Fibroblast of the aortic adventitia (primary cell): ENCODE measurements around the gene PCLO. TPM values are rescaled to one million over a fixed set of nuclear protein-coding genes. Genes with fewer than 3 reads are reported as not detected.

ENCODE experiments used
- DNase-seq: peaks from one replicate; pipeline ENCODE4 v3.0.0-alpha.2; 2010; ENCODE audit warnings: low read depth
- H3K4me3 ChIP-seq: 2 replicates; pipeline ENCODE4 v1.5.1; 2011; ENCODE audit warnings: low read depth, mild to moderate bottlenecking, control low read depth, low read length, moderate library complexity
- CTCF ChIP-seq: IDR thresholded peaks from 2 replicates; pipeline ENCODE4 v1.5.1; 2011; ENCODE audit warnings: mild to moderate bottlenecking, low read length, control low read depth, inconsistent platforms; ENCODE audit not compliant: insufficient read depth
- total RNA-seq: library from RNA; depleted of rRNA; stranded (reverse); fragments of >200 nt; gene quantifications from 2 replicates; pipeline ENCODE4 v1.2.3, GENCODE V29; 2012; ENCODE audit warnings: low replicate concordance

Gene PCLO
- total RNA-seq, 1 donor = 0.36 TPM

GRCh38 chr7:82957521-82957920, 205.2 kb downstream of the PCLO start:
- no peak overlapping the region for H3K4me3 ChIP-seq
- TF ChIP-seq CTCF = no peak

GRCh38 chr7:82953324-82954027, 209.2 kb downstream of the PCLO start:
- no peak overlapping the region for H3K4me3 ChIP-seq
- no peak for DNase-seq
- no peak for TF ChIP-seq CTCF

More at GRCh38 chr7:82957521-82957920, 205.2 kb downstream of the PCLO start:
- no peak for DNase-seq

GRCh38 chr7:82950436-82950835, 212.2 kb downstream of the PCLO start:
- no peak overlapping the region for H3K4me3 ChIP-seq
- no peak for DNase-seq
- TF ChIP-seq CTCF = no peak

GRCh38 chr7:82945480-82945879, 217.2 kb downstream of the PCLO start:
- no peak for TF ChIP-seq CTCF
- DNase-seq = no peak
- H3K4me3 ChIP-seq = no peak overlapping the region

GRCh38 chr7:82945056-82945455, 217.6 kb downstream of the PCLO start:
- DNase-seq = no peak
- no peak for TF ChIP-seq CTCF
- H3K4me3 ChIP-seq = no peak overlapping the region

GRCh38 chr7:82932516-82932915, 230.2 kb downstream of the PCLO start:
- no peak overlapping the region for H3K4me3 ChIP-seq
- DNase-seq = no peak
- TF ChIP-seq CTCF = no peak

- no peak for DNase-seq
- TF ChIP-seq CTCF = no peak
- H3K4me3 ChIP-seq = no peak overlapping the region
These were observed 236.2 kb downstream of the PCLO start for GRCh38 chr7:82926477-82926876.
